ENCODE results near the gene PACRG. TPM values are rescaled to one million over a fixed set of nuclear protein-coding genes. Genes with fewer than 3 reads are reported as not detected.

The PACRG gene
- total and polyA plus RNA-seq, 2 of the 8 experiments (the other 6 are each of a cell fraction or from before 2014, with no cell fraction given), result 0.44 to 0.54 TPM

DNA sequence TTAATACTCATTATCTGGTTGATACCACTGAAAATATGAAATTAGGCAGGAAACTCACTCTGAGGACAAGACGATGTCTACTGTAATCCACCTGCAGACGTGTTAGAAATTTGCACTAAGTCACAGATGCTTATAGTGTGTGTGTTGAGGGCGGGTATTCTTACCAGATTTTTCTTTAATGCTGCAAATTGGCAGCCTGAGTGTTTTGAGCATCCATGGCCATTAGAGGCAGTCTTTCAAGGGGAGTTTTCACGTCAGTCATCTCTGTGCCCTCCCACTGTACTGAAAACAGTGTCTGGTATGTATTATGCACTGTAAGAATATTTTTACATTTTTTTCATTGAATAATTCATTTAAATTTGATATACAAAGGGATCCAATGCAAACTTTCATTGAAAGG is 420.2 kb downstream of the PACRG start:
- Histone ChIP-seq H3K23ac (ENCODE audit: insufficient read length) (no peak overlapping the region), H2BK5ac (ENCODE audit: low read depth, low read length) (no peak overlapping the region), H3K9ac (replicated peaks in 1 of 4; ENCODE audit: extremely low read depth in 1 of 4, low read depth in 3 of 4, low read length in 3 of 4) (no peak overlapping the region), H4K91ac (replicated peaks; ENCODE audit: insufficient read length, low read length) (no peak overlapping the region), H2AK5ac (ENCODE audit: low read depth, low read length) (no peak overlapping the region), H3K18ac (ENCODE audit: extremely low read depth, low read length) (no peak overlapping the region), H2BK15ac (ENCODE audit: low read length) (no peak overlapping the region), H4K8ac (ENCODE audit: extremely low read depth, insufficient read depth, low read length) (no peak overlapping the region), H3K9me3 (ENCODE audit: insufficient read depth in 2 of 2, low read depth in 1 of 2, low read length in 1 of 2) (no peaks in the 10 kb centered on the region), H3K4me2 (ENCODE audit: insufficient read depth in 1 of 2, low read depth in 2 of 2, low read length in 2 of 2) (no peak overlapping the region), H3K79me2 (ENCODE audit: control insufficient read depth in 1 of 2, insufficient read depth in 2 of 2, low read length in 2 of 2) (no peaks in the 10 kb centered on the region), H4K20me1 (replicated peaks in 1 of 2; ENCODE audit: control insufficient read depth in 1 of 2, insufficient read depth in 2 of 2, low read length in 2 of 2) (no peaks in the 10 kb centered on the region), H3K4me3 (ENCODE audit: extremely low read depth in 1 of 4, insufficient read depth in 2 of 4, low read depth in 3 of 4, low read length in 4 of 4) (no peak overlapping the region), H3K27me3 (replicated peaks in 1 of 4; ENCODE audit: control insufficient read depth in 3 of 4, extremely low read depth in 1 of 4, insufficient read depth in 3 of 4, low read length in 3 of 4) (no peaks in the 10 kb centered on the region), H2BK20ac (ENCODE audit: low read length) (no peak overlapping the region), H3K4ac (replicated peaks; ENCODE audit: insufficient read length, low read depth, low read length) (no peak overlapping the region), H2BK12ac (ENCODE audit: low read depth, low read length) (no peak overlapping the region), H3K56ac (replicated peaks; ENCODE audit: insufficient read length, low read depth, low read length) (no peak overlapping the region), H3K27ac (ENCODE audit: low read depth, low read length) (no peak overlapping the region), H2BK120ac (replicated peaks; ENCODE audit: low read depth, low read length) (no peak overlapping the region), H3K4me1 (replicated peaks in 1 of 4; ENCODE audit: control insufficient read depth in 3 of 4, insufficient read depth in 4 of 4, low read length in 3 of 4) (no peaks in the 10 kb centered on the region; a peak in 1 of 7 replicates), H3K23me2 (ENCODE audit: low read depth, low read length) (no peaks in the 10 kb centered on the region), H3K36me3 (ENCODE audit: control insufficient read depth in 2 of 4, insufficient read depth in 4 of 4, low read length in 3 of 4) (no peaks in the 10 kb centered on the region), H2AFZ (ENCODE audit: low read length) (no peak overlapping the region), H3K79me1 (ENCODE audit: low read depth, low read length) (no peaks in the 10 kb centered on the region), H3K14ac (ENCODE audit: insufficient read length) (no peak overlapping the region), H4K5ac (ENCODE audit: insufficient read length, low read depth, low read length) (no peak overlapping the region)
- no peak for FAIRE-seq
- TF ChIP-seq SP1 (IDR thresholded peaks at IDR 0.05; ENCODE audit: low read depth, low read length) (no peak), POU5F1 (IDR thresholded peaks at IDR 0.05; ENCODE audit: low read depth, low read length) (no peak)
- TF ChIP-seq, protein P1, sequence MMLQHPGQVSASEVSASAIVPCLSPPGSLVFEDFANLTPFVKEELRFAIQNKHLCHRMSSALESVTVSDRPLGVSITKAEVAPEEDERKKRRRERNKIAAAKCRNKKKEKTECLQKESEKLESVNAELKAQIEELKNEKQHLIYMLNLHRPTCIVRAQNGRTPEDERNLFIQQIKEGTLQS (IDR thresholded peaks at IDR 0.05; ENCODE audit: insufficient read depth, low read depth, low read length), result no peak
- TF ChIP-seq, protein P2, sequence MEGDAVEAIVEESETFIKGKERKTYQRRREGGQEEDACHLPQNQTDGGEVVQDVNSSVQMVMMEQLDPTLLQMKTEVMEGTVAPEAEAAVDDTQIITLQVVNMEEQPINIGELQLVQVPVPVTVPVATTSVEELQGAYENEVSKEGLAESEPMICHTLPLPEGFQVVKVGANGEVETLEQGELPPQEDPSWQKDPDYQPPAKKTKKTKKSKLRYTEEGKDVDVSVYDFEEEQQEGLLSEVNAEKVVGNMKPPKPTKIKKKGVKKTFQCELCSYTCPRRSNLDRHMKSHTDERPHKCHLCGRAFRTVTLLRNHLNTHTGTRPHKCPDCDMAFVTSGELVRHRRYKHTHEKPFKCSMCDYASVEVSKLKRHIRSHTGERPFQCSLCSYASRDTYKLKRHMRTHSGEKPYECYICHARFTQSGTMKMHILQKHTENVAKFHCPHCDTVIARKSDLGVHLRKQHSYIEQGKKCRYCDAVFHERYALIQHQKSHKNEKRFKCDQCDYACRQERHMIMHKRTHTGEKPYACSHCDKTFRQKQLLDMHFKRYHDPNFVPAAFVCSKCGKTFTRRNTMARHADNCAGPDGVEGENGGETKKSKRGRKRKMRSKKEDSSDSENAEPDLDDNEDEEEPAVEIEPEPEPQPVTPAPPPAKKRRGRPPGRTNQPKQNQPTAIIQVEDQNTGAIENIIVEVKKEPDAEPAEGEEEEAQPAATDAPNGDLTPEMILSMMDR (IDR thresholded peaks at IDR 0.05; ENCODE audit: control extremely low read depth in 1 of 3, insufficient read depth in 1 of 3, low read depth in 1 of 3, low read length in 3 of 3), result peak in 1 of 3 experiments; percentile 24; a peak in 1 of 4 replicates
- 82% methylated on average over 4 of the region's 4 CpGs; no CpG with 5 or more reads in 1 of the 2 experiments for whole genome bisulfite sequencing, 2 experiments (ENCODE audit: extremely low coverage in 1 of 2, insufficient coverage in 1 of 2, insufficient read length in 1 of 2, insufficient replicate concordance in 2 of 2, low coverage in 1 of 2, low lambda C conversion rate in 2 of 2, missing lambda C conversion rate in 1 of 2)
- DNase-seq (ENCODE audit: low read depth in 1 of 2, low spot score in 2 of 2), result no peak
- POLR2A ChIA-PET (ENCODE audit: partially characterized antibody), result no interaction called here
- CTCF ChIA-PET (ENCODE audit: partially characterized antibody), result interaction anchor here (1.0 to 1.1 kb wide), 3 partner anchors 8 to 27 kb away, joined by 3 to 4 read pairs (median 4); no protein-coding TSS in a partner anchor
